Neural cell (in vitro differentiated cells): ENCODE data around the gene GADD45A.

Source experiments
- CTCF ChIP-seq: fragments of 450-650 bp; IDR thresholded peaks from 2 replicates; pipeline ENCODE4 v1.5.1; 2014; ENCODE audit warnings: antibody characterized with exemption, mild to moderate bottlenecking, moderate library complexity; ENCODE audit not compliant: poor library complexity, severe bottlenecking
- EP300 ChIP-seq: fragments of 450-650 bp; conservative IDR thresholded peaks from 2 replicates; pipeline ENCODE4 v1.6.1; 2014; ENCODE audit warnings: antibody characterized with exemption, mild to moderate bottlenecking, moderate library complexity; ENCODE audit not compliant: poor library complexity, severe bottlenecking
- EZH2 ChIP-seq: fragments of 200-600, 300-800 bp; shearing (Covaris generic), sonication (generic); IDR thresholded peaks from 2 replicates; pipeline ENCODE4 v1.6.1; 2014; ENCODE audit warnings: antibody characterized with exemption, low read length, borderline replicate concordance, mild to moderate bottlenecking; ENCODE audit not compliant: insufficient read depth, poor library complexity, severe bottlenecking
- MXI1 ChIP-seq: fragments of 450-650 bp; conservative IDR thresholded peaks from 2 replicates; pipeline ENCODE4 v1.6.1; 2014; ENCODE audit warnings: antibody characterized with exemption, mild to moderate bottlenecking; ENCODE audit not compliant: poor library complexity, severe bottlenecking
- POLR2AphosphoS5 ChIP-seq: IDR thresholded peaks from 2 replicates; pipeline ENCODE4 v1.6.1; 2012
- RAD21 ChIP-seq: fragments of 450-650 bp; conservative IDR thresholded peaks from 2 replicates; pipeline ENCODE4 v1.6.1; 2014; ENCODE audit warnings: antibody characterized with exemption, mild to moderate bottlenecking, moderate library complexity
- TAF1 ChIP-seq: IDR thresholded peaks from 2 replicates; pipeline ENCODE4 v1.6.1; 2012; ENCODE audit warnings: low read depth
- TF ChIP-seq, protein P1 (sequence below): IDR thresholded peaks from 2 replicates; pipeline ENCODE4 v1.6.1; 2012; ENCODE audit warnings: borderline replicate concordance

DNA sequence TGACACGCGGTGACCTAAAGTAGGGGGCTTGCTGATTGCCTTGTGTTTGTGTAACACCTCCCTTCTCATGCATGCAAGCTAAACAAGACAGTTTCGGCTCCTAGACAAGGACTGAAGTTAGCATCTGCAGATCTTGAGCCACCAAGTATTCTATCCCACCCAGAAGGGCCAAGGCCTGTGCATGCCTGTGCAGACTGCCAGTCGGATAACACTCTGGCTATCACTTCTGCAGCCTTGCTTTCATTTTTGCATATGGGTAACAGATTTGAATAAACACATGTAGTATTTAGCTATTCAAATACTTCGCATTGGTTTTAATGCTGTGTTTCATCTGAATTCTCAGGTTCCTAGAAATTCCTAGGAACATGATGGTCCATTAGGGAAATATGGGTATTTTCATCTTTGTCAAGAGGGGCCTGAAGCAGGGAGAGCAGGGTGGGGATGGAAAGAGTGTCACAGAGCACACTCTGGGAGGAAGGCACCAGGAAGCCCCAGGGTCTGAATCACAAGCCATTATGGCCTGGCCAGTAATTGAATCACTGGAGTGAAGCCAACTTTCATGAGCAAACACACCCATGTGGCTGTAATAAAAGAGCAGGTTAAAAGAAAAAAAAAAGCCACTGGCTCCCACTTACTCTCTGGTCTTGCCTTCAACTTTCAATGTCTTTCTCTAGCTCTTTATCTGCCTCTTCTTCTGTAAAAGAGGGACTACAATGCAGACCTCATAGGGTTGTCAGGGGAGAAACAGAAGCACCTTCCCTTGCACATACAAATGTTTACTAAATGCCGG is 28.3 kb downstream of the GADD45A start:
- TF ChIP-seq CTCF, result no peak
- TF ChIP-seq, protein P1, sequence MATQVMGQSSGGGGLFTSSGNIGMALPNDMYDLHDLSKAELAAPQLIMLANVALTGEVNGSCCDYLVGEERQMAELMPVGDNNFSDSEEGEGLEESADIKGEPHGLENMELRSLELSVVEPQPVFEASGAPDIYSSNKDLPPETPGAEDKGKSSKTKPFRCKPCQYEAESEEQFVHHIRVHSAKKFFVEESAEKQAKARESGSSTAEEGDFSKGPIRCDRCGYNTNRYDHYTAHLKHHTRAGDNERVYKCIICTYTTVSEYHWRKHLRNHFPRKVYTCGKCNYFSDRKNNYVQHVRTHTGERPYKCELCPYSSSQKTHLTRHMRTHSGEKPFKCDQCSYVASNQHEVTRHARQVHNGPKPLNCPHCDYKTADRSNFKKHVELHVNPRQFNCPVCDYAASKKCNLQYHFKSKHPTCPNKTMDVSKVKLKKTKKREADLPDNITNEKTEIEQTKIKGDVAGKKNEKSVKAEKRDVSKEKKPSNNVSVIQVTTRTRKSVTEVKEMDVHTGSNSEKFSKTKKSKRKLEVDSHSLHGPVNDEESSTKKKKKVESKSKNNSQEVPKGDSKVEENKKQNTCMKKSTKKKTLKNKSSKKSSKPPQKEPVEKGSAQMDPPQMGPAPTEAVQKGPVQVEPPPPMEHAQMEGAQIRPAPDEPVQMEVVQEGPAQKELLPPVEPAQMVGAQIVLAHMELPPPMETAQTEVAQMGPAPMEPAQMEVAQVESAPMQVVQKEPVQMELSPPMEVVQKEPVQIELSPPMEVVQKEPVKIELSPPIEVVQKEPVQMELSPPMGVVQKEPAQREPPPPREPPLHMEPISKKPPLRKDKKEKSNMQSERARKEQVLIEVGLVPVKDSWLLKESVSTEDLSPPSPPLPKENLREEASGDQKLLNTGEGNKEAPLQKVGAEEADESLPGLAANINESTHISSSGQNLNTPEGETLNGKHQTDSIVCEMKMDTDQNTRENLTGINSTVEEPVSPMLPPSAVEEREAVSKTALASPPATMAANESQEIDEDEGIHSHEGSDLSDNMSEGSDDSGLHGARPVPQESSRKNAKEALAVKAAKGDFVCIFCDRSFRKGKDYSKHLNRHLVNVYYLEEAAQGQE, result no peak
- TF ChIP-seq EZH2, result no peak
- TF ChIP-seq TAF1, result no peak
- TF ChIP-seq POLR2AphosphoS5, result no peak
- TF ChIP-seq RAD21, result no peak
- TF ChIP-seq MXI1, result no peak
- no peak for TF ChIP-seq EP300
